ENCODE results near the gene DCTN4. TPM values are rescaled to one million over a fixed set of nuclear protein-coding genes. Genes with fewer than 3 reads are reported as not detected.
A peak's percentile ranks its signal among the peaks of the same experiment; 100 is the strongest.

Gene DCTN4
- polyA plus RNA-seq, 3 donors: 14.6 to 34.4 (median 16.3) TPM

DNA sequence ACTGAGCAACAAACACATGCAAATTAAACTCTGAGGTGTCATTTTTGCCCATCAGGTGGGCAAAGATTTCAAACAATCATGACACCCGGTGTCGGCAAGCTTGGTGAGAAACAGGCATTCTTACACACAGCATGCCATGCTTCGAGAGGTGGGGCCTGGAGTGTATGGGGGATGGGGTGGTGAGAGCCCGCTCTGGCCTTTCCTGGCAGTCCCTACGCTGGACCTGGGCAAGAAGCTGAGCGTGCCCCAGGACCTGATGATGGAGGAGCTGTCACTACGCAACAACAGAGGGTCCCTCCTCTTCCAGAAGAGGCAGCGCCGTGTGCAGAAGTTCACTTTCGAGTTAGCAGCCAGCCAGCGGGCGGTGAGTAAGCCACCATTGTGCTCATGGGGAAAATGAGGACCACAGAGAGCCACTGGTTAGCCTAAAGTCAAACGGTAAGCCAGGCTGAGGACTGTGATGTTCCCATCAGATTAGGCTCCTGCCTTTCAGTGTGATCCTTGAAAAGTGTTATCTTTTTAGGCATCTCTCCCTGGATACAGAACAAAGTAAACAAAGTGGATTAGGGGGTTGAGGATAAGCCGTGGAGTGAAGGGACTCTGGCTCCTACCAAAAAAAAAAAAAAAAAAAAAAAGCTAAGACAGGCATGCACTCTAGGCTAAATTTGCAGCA, 88.4 kb downstream of the DCTN4 start:
- peaks cover 7 to 16% of the 10 kb centered on the region in 2 donors for H3K27me3 ChIP-seq (ENCODE audit: control insufficient read depth in 2 of 2, insufficient read depth in 2 of 2, low read length in 2 of 2)
- intact Hi-C loops (cut with micrococcal nuclease): no loop called here
- no peak overlapping the region for H3K27ac ChIP-seq (ENCODE audit: low read depth in 1 of 2, low read length in 2 of 2)
- H3K4me1 Mint-ChIP-seq: peaks cover 39% of the 10 kb centered on the region
- H3K4me3 Mint-ChIP-seq: peak overlapping the region in 1 of 2 donors; percentile 69
- no peaks in the 10 kb centered on the region for H3K79me2 ChIP-seq (ENCODE audit: insufficient read depth, low read length)
- H3K9ac ChIP-seq (ENCODE audit: insufficient read depth, low read length, poor library complexity, severe bottlenecking): no peak overlapping the region
- H3K36me3 ChIP-seq (replicated peaks in 1 of 2; ENCODE audit: control insufficient read depth in 1 of 2, insufficient read depth in 2 of 2, low read length in 2 of 2): no peaks in the 10 kb centered on the region
- 95% methylated on average over 9 of the region's 14 CpGs for WGBS (ENCODE audit: insufficient coverage)
- TF ChIP-seq CTCF (IDR thresholded peaks at IDR 0.05): no peak
- no peak overlapping the region for H2AFZ ChIP-seq (ENCODE audit: insufficient read depth, low read depth, low read length, poor library complexity, severe bottlenecking)
- H3K4me3 ChIP-seq (replicated peaks in 1 of 3; ENCODE audit: low read depth in 2 of 3, low read length in 3 of 3): no peak overlapping the region
- peaks cover 14 to 22% (median 17%) of the 10 kb centered on the region in 3 donors for H3K27me3 Mint-ChIP-seq (ENCODE audit: low read depth in 3 of 3)
- H3K9me3 Mint-ChIP-seq: peaks cover 0 to 3% (median 0%) of the 10 kb centered on the region in 7 donors
- H4K20me1 ChIP-seq (ENCODE audit: insufficient read depth, low read length): no peaks in the 10 kb centered on the region
- no peak overlapping the region for H3K4me2 ChIP-seq (replicated peaks; ENCODE audit: extremely low read depth, low read length, poor library complexity, severe bottlenecking)
- H3K27ac Mint-ChIP-seq: no peak overlapping the region
- no peaks in the 10 kb centered on the region for H3K9me3 ChIP-seq (replicated peaks in 1 of 2; ENCODE audit: control insufficient read depth in 1 of 2, insufficient read depth in 1 of 2, low read length in 2 of 2)
- H3K4me1 ChIP-seq (ENCODE audit: control insufficient read depth in 1 of 2, insufficient read depth in 2 of 2, low read length in 2 of 2): peaks cover 30 to 35% of the 10 kb centered on the region in 2 donors
- peaks cover 0 to 6% of the 10 kb centered on the region in 2 donors for H3K36me3 Mint-ChIP-seq
- no peak for DNase-seq

GRCh38 chr5:150665044-150665443, 93.8 kb downstream of the DCTN4 start:
- Histone ChIP-seq H3K27ac (ENCODE audit: low read depth in 1 of 2, low read length in 2 of 2) (no peak overlapping the region), H3K4me2 (replicated peaks; ENCODE audit: extremely low read depth, low read length, poor library complexity, severe bottlenecking) (no peak overlapping the region), H3K79me2 (ENCODE audit: insufficient read depth, low read length) (no peaks in the 10 kb centered on the region), H2AFZ (ENCODE audit: insufficient read depth, low read depth, low read length, poor library complexity, severe bottlenecking) (no peak overlapping the region), H3K4me3 (replicated peaks in 1 of 3; ENCODE audit: low read depth in 2 of 3, low read length in 3 of 3) (no peak overlapping the region), H4K20me1 (ENCODE audit: insufficient read depth, low read length) (no peaks in the 10 kb centered on the region), H3K4me1 (ENCODE audit: control insufficient read depth in 1 of 2, insufficient read depth in 2 of 2, low read length in 2 of 2) (no peaks in the 10 kb centered on the region), H3K36me3 (replicated peaks in 1 of 2; ENCODE audit: control insufficient read depth in 1 of 2, insufficient read depth in 2 of 2, low read length in 2 of 2) (no peaks in the 10 kb centered on the region), H3K9me3 (replicated peaks in 1 of 2; ENCODE audit: control insufficient read depth in 1 of 2, insufficient read depth in 1 of 2, low read length in 2 of 2) (no peaks in the 10 kb centered on the region), H3K27me3 (ENCODE audit: control insufficient read depth in 2 of 2, insufficient read depth in 2 of 2, low read length in 2 of 2) (no peaks in the 10 kb centered on the region), H3K9ac (ENCODE audit: insufficient read depth, low read length, poor library complexity, severe bottlenecking) (no peak overlapping the region)
- peaks cover 0 to 2% of the 10 kb centered on the region in 2 donors for H3K36me3 Mint-ChIP-seq
- no peak overlapping the region for H3K4me3 Mint-ChIP-seq
- no peak for TF ChIP-seq CTCF (IDR thresholded peaks at IDR 0.05)
- H3K4me1 Mint-ChIP-seq: no peaks in the 10 kb centered on the region
- no peaks in the 10 kb centered on the region for H3K9me3 Mint-ChIP-seq
- DNase-seq: no peak
- H3K27me3 Mint-ChIP-seq (ENCODE audit: low read depth in 3 of 3): peaks cover 0 to 4% (median 3%) of the 10 kb centered on the region in 3 donors
- 90% methylated on average over 4 of the region's 12 CpGs for WGBS (ENCODE audit: insufficient coverage)
- H3K27ac Mint-ChIP-seq: no peak overlapping the region
- intact Hi-C loops (cut with micrococcal nuclease): no loop called here

Measured in CD14-positive monocyte (primary cell).